Right lobe of liver (tissue), 6 donors: Measurements from ENCODE around the gene P2RY1. TPM values are rescaled to one million over a fixed set of nuclear protein-coding genes. Genes with fewer than 3 reads are reported as not detected.

ENCODE experiments used
- ATAC-seq, 4 donors: fragments of 200-7000 bp; cut with Tn5 transposase; one replicate each; pipeline ENCODE4 v1.9.1; 2020; ENCODE audit warnings: mild to moderate bottlenecking in 4 of 4, moderate library complexity in 4 of 4
- DNase-seq, 3 donors: peaks; one replicate each; pipeline ENCODE4 v3.0.0-alpha.2; 2020
- H3K27ac ChIP-seq, 3 donors: fragments of 200-600 bp; one replicate each; pipeline ENCODE4 v1.8.0; 2022
- H3K27me3 ChIP-seq, 2 donors: fragments of 200-600 bp; one replicate each; pipeline ENCODE4 v1.8.0; 2022
- H3K36me3 ChIP-seq, 4 donors: fragments of 200-600 bp; sonication (generic) in 1 of 4; one replicate each; pipeline versions ENCODE4 v1.5.1 to v1.8.0; 2017 to 2022; ENCODE audit warnings: control low read depth in 1 of 4
- H3K4me1 ChIP-seq, 4 donors: fragments of 200-600 bp; sonication (generic) in 1 of 4; one replicate each; pipeline versions ENCODE4 v1.5.1 to v1.8.0; 2017 to 2022; ENCODE audit warnings: control low read depth in 1 of 4
- H3K4me3 ChIP-seq, 3 donors: fragments of 200-600 bp; one replicate each; pipeline ENCODE4 v1.8.0; 2022
- H3K9me3 ChIP-seq, 4 donors: fragments of 200-600 bp; sonication (generic) in 1 of 4; one replicate each; pipeline versions ENCODE4 v1.5.1 to v1.8.0; 2017 to 2022; ENCODE audit warnings: control low read depth in 1 of 4
- POLR2A ChIP-seq: fragments of 450-650 bp; IDR thresholded peaks from one replicate; pipeline ENCODE4 v1.6.1; 2017; ENCODE audit warnings: antibody characterized with exemption, mild to moderate bottlenecking
- WGBS: methylation state at CpG from one replicate; pipeline ENCODE4 v1.1.6; 2018; ENCODE audit warnings: low coverage, low lambda C conversion rate; ENCODE audit not compliant: insufficient coverage; ENCODE audit errors: missing lambda C conversion rate; 5-methylcytosine and 5-hydroxymethylcytosine counted together
- intact Hi-C, 2 donors: fragments of 100-400 bp; cut with DNase I; formaldehyde crosslinking; loops; one replicate each; pipeline versions ENCODE4 v1.11.2 to v1.14.1; 2022
- total RNA-seq, 6 experiments: library from RNA; depleted of rRNA in 2 of 6; stranded (reverse); fragments of >200 nt in 2 of 6; fragmentation: NEBNext Ultra II Directional in 3 of 6; extraction: Animal tissue kit (Norgen Biotek cat#: 25700) in 3 of 6; gene quantifications; one replicate each; pipeline versions ENCODE4 v1.1.0 to v1.2.4, GENCODE V29; 2016 to 2023
- TF ChIP-seq, protein P1 (sequence below), 4 donors: fragments of 200-600 bp in 3 of 4; fragments of 450-650 bp in 1 of 4; IDR thresholded peaks; one replicate each; pipeline versions ENCODE4 v1.5.1 to v1.8.0; 2016 to 2022; ENCODE audit warnings: antibody characterized with exemption in 4 of 4, mild to moderate bottlenecking in 2 of 4
- donor health status: DM: no; HTN: yes; CAD: no.
- donor health status: DM: no; HTN: no; CAD: no.
- donor health status: DM: no; HTN: no; CAD: no.
- donor health status: DM: no; HTN: yes; CAD: no.
- donor health status: DM: no; HTN: yes; CAD: no.

The P2RY1 gene
- total RNA-seq, 6 experiments from 2014 or later: 0.84 to 1.7 (median 1.3) TPM

DNA sequence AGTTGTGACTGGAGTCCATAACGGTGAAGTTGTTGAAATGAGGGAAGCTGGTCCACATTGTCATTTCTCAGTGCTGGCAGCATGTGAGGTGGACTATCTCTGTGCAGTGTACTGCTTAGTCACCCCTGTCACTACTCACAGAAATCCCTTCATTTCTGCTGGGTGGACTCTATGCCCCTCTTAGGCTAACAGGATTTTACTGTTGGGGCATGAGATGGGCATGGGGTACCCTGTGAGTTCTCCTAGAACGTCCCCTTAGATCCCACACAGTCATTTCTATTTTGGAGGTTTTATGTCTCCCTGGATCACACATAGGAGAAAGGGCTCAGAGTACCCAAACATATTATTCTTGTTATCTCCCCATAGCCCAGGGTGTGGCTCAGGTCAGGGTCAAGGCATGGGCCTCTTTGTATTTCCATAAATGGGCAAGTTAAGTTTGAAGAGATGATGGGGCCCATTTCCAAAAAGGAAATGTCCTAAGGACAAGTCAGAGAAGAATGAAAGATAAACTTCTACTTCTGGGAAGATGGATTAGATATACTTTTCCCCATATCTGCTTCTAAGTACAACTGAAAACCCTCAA lies 15.2 kb downstream of the P2RY1 start:
- ATAC-seq (no peak), DNase-seq (no peak)
- H3K27ac ChIP-seq: no peak overlapping the region
- peaks cover 0 to 3% (median 0%) of the 10 kb centered on the region in 4 donors for H3K9me3 ChIP-seq
- no peaks in the 10 kb centered on the region for H3K4me1 ChIP-seq
- intact Hi-C loops: no loop called here
- TF ChIP-seq, protein P1, sequence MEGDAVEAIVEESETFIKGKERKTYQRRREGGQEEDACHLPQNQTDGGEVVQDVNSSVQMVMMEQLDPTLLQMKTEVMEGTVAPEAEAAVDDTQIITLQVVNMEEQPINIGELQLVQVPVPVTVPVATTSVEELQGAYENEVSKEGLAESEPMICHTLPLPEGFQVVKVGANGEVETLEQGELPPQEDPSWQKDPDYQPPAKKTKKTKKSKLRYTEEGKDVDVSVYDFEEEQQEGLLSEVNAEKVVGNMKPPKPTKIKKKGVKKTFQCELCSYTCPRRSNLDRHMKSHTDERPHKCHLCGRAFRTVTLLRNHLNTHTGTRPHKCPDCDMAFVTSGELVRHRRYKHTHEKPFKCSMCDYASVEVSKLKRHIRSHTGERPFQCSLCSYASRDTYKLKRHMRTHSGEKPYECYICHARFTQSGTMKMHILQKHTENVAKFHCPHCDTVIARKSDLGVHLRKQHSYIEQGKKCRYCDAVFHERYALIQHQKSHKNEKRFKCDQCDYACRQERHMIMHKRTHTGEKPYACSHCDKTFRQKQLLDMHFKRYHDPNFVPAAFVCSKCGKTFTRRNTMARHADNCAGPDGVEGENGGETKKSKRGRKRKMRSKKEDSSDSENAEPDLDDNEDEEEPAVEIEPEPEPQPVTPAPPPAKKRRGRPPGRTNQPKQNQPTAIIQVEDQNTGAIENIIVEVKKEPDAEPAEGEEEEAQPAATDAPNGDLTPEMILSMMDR (IDR thresholded peaks at IDR 0.05): no peak
- no peaks in the 10 kb centered on the region for H3K36me3 ChIP-seq
- H3K4me3 ChIP-seq: no peak overlapping the region
- no peaks in the 10 kb centered on the region for H3K27me3 ChIP-seq
- 61% methylated on average over 2 of the region's 2 CpGs for WGBS

GRCh38 chr3:152853196-152853595 lies 18.3 kb downstream of the P2RY1 start:
- no peak for ATAC-seq
- Histone ChIP-seq H3K27ac (no peak overlapping the region), H3K36me3 (no peaks in the 10 kb centered on the region), H3K9me3 (no peaks in the 10 kb centered on the region), H3K4me1 (no peaks in the 10 kb centered on the region), H3K27me3 (no peaks in the 10 kb centered on the region), H3K4me3 (no peak overlapping the region)
- DNase-seq: no peak
- intact Hi-C loops: no loop called here
- TF ChIP-seq POLR2A: no peak
- 33% methylated on average over 2 of the region's 2 CpGs for WGBS

DNA sequence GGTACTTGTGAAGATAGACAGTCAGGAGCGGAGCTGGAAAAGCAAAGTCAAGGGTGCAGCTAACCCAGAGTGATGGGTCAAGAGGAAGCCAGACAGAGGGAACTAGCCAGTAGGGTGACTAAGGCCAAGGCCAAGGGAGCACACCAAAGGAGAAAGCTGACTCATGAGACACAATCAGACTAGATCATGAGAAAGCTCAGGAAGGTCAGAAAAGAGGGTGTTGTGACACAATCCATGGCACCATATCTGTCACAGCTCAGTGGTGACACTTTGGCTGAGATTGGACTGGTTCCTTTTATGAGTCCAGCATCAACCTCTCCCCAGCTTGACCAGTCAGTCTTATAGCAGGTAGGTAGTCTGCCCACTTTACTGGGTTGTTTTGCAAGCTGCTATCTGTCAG lies 22.2 kb downstream of the P2RY1 start:
- 70% methylated on average over 1 of the region's 1 CpG for WGBS
- Histone ChIP-seq H3K4me3 (no peak overlapping the region), H3K27ac (no peak overlapping the region), H3K27me3 (no peaks in the 10 kb centered on the region), H3K36me3 (no peaks in the 10 kb centered on the region), H3K4me1 (no peaks in the 10 kb centered on the region), H3K9me3 (no peaks in the 10 kb centered on the region)
- no peak for TF ChIP-seq POLR2A
- TF ChIP-seq, protein P1 (IDR thresholded peaks at IDR 0.05): no peak
- ATAC-seq (peak; percentile 62 to 86 (median 80)), DNase-seq (no peak)
- intact Hi-C loops: no loop called here

GRCh38 chr3:152858170-152858800 lies 23.4 kb downstream of the P2RY1 start:
- Histone ChIP-seq H3K36me3 (no peaks in the 10 kb centered on the region), H3K4me1 (no peaks in the 10 kb centered on the region), H3K9me3 (no peaks in the 10 kb centered on the region), H3K27me3 (no peaks in the 10 kb centered on the region), H3K4me3 (no peak overlapping the region), H3K27ac (no peak overlapping the region)
- ATAC-seq (peak; percentile 56 to 82 (median 66)), DNase-seq (no peak)
- intact Hi-C loops: no loop called here
- 49% methylated on average over 4 of the region's 4 CpGs for WGBS
- TF ChIP-seq POLR2A: no peak
- TF ChIP-seq, protein P1 (IDR thresholded peaks at IDR 0.05): no peak

- H3K4me1 ChIP-seq: no peaks in the 10 kb centered on the region
- no peak overlapping the region for H3K4me3 ChIP-seq
- no peak for DNase-seq
- no peaks in the 10 kb centered on the region for H3K27me3 ChIP-seq
- H3K9me3 ChIP-seq: no peaks in the 10 kb centered on the region
- TF ChIP-seq, protein P1 (IDR thresholded peaks at IDR 0.05): no peak
- TF ChIP-seq POLR2A: no peak
- peak in 2 of 4 donors; percentile 26 to 37 for ATAC-seq
- intact Hi-C loops: no loop called here
- 67% methylated on average over 1 of the region's 1 CpG for WGBS
- H3K27ac ChIP-seq: no peak overlapping the region
- H3K36me3 ChIP-seq: no peaks in the 10 kb centered on the region
These were observed 25.8 kb downstream of the P2RY1 start for GRCh38 chr3:152860736-152861135.
